Endodermal cell (in vitro differentiated cells): ENCODE data around the gene TMEM39A. TPM values are rescaled to one million over a fixed set of nuclear protein-coding genes. Genes with fewer than 3 reads are reported as not detected.

ENCODE experiments used
- DNase-seq: peaks from one replicate; pipeline ENCODE4 v3.0.0-alpha.2; 2017
- H3K27ac ChIP-seq: 2 replicates; pipeline ENCODE4 v1.5.1; 2013; ENCODE audit warnings: mild to moderate bottlenecking, low read depth, low read length, moderate library complexity
- H3K27me3 ChIP-seq: 2 replicates; pipeline ENCODE4 v1.6.1; 2013; ENCODE audit warnings: mild to moderate bottlenecking, low read length, moderate library complexity; ENCODE audit not compliant: insufficient read depth, control insufficient read depth, poor library complexity, severe bottlenecking
- H3K36me3 ChIP-seq: 2 replicates; pipeline ENCODE4 v1.7.0; 2013; ENCODE audit warnings: mild to moderate bottlenecking, low read length, moderate library complexity; ENCODE audit not compliant: control insufficient read depth, insufficient read depth
- H3K4me1 ChIP-seq: one replicate; pipeline ENCODE4 v1.7.0; 2013; ENCODE audit warnings: low read length; ENCODE audit not compliant: control insufficient read depth, insufficient read depth
- H3K4me3 ChIP-seq: 2 replicates; pipeline ENCODE4 v1.5.1; 2013; ENCODE audit warnings: mild to moderate bottlenecking, low read length, moderate library complexity
- H3K9ac ChIP-seq: 2 replicates; pipeline ENCODE4 v1.6.1; 2013; ENCODE audit warnings: mild to moderate bottlenecking, low read length, moderate library complexity; ENCODE audit not compliant: poor library complexity, severe bottlenecking; ENCODE audit errors: extremely low read depth
- H3K9me3 ChIP-seq: 2 replicates; pipeline ENCODE4 v1.6.1; 2013; ENCODE audit warnings: mild to moderate bottlenecking, low read length, moderate library complexity; ENCODE audit not compliant: control insufficient read depth
- H3K27ac Mint-ChIP-seq: 2 replicates; pipeline ENCODE4 v1.8.0; 2020; ENCODE audit warnings: mixed read lengths
- H3K27me3 Mint-ChIP-seq: 2 replicates; pipeline ENCODE4 v1.8.0; 2021; ENCODE audit warnings: mild to moderate bottlenecking, mixed read lengths; ENCODE audit not compliant: insufficient read depth
- H3K36me3 Mint-ChIP-seq: 2 replicates; pipeline ENCODE4 v1.8.0; 2020; ENCODE audit warnings: low read depth, mixed read lengths
- H3K4me1 Mint-ChIP-seq: 2 replicates; pipeline ENCODE4 v1.8.0; 2020; ENCODE audit warnings: mixed read lengths
- H3K4me3 Mint-ChIP-seq: 2 replicates; pipeline ENCODE4 v1.8.0; 2020; ENCODE audit warnings: mild to moderate bottlenecking, moderate library complexity, mixed read lengths
- H3K9me3 Mint-ChIP-seq: 2 replicates; pipeline ENCODE4 v1.8.0; 2020; ENCODE audit warnings: mild to moderate bottlenecking, mixed read lengths
- WGBS, 2 experiments: methylation state at CpG; one replicate each; pipeline versions ENCODE4 v1.1.5 to v1.1.7; 2013; ENCODE audit warnings: missing lambda C conversion rate in 2 of 2, mixed read lengths in 1 of 2; ENCODE audit not compliant: insufficient coverage in 1 of 2, insufficient read length in 1 of 2; 5-methylcytosine and 5-hydroxymethylcytosine counted together
- total RNA-seq, 2 donors: library from RNA; stranded (reverse); fragmentation: NEBNext Ultra II Directional in 1 of 2; extraction: Animal tissue kit (Norgen Biotek cat#: 25700) in 1 of 2; gene quantifications; 2 replicates in 1 of 2; 3 replicates in 1 of 2; pipeline ENCODE4 v1.2.1, GENCODE V29; 2021
- TF ChIP-seq, protein P1 (sequence below): fragments of 200-600 bp; sonication (generic); conservative IDR thresholded peaks from 2 replicates; pipeline ENCODE4 v1.5.0; 2021; ENCODE audit warnings: antibody characterized with exemption, mild to moderate bottlenecking

Gene TMEM39A
- total RNA-seq, 2 donors from 2014 or later: 62.3 to 81.8 TPM

- WGBS, 2 experiments: 76 to 90% methylated on average over 2 of the region's 2 CpGs
- H3K4me3 ChIP-seq: no peak overlapping the region
- H3K36me3 Mint-ChIP-seq: peaks cover 62% of the 10 kb centered on the region
- H3K4me1 ChIP-seq: no peaks in the 10 kb centered on the region
- no peak overlapping the region for H3K4me3 Mint-ChIP-seq
- no peaks in the 10 kb centered on the region for H3K4me1 Mint-ChIP-seq
- no peaks in the 10 kb centered on the region for H3K27me3 Mint-ChIP-seq
- no peaks in the 10 kb centered on the region for H3K9me3 Mint-ChIP-seq
- no peaks in the 10 kb centered on the region for H3K27me3 ChIP-seq
- no peak overlapping the region for H3K27ac Mint-ChIP-seq
- H3K9me3 ChIP-seq: no peaks in the 10 kb centered on the region
- no peak overlapping the region for H3K27ac ChIP-seq
- no peak overlapping the region for H3K9ac ChIP-seq
- peaks cover 56% of the 10 kb centered on the region for H3K36me3 ChIP-seq
- no peak for DNase-seq
- TF ChIP-seq, protein P1, sequence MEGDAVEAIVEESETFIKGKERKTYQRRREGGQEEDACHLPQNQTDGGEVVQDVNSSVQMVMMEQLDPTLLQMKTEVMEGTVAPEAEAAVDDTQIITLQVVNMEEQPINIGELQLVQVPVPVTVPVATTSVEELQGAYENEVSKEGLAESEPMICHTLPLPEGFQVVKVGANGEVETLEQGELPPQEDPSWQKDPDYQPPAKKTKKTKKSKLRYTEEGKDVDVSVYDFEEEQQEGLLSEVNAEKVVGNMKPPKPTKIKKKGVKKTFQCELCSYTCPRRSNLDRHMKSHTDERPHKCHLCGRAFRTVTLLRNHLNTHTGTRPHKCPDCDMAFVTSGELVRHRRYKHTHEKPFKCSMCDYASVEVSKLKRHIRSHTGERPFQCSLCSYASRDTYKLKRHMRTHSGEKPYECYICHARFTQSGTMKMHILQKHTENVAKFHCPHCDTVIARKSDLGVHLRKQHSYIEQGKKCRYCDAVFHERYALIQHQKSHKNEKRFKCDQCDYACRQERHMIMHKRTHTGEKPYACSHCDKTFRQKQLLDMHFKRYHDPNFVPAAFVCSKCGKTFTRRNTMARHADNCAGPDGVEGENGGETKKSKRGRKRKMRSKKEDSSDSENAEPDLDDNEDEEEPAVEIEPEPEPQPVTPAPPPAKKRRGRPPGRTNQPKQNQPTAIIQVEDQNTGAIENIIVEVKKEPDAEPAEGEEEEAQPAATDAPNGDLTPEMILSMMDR: no peak
Observed at GRCh38 chr3:119507404-119507803, 44.0 kb upstream of the TMEM39A start.

- Mint-ChIP-seq H3K27ac (no peak overlapping the region), H3K4me3 (no peak overlapping the region), H3K27me3 (no peaks in the 10 kb centered on the region), H3K36me3 (peaks cover 61% of the 10 kb centered on the region), H3K9me3 (no peaks in the 10 kb centered on the region), H3K4me1 (no peaks in the 10 kb centered on the region)
- no peak for DNase-seq
- no peak overlapping the region for H3K27ac ChIP-seq
- WGBS, 2 experiments: 93 to 95% methylated on average over 3 to 4 of the region's 4 CpGs
- no peak overlapping the region for H3K4me3 ChIP-seq
- TF ChIP-seq, protein P1: no peak
- no peaks in the 10 kb centered on the region for H3K9me3 ChIP-seq
- no peak overlapping the region for H3K9ac ChIP-seq
- H3K4me1 ChIP-seq: no peaks in the 10 kb centered on the region
- no peaks in the 10 kb centered on the region for H3K27me3 ChIP-seq
- peaks cover 59% of the 10 kb centered on the region for H3K36me3 ChIP-seq
Observed at GRCh38 chr3:119506631-119507030, 43.2 kb upstream of the TMEM39A start.

GRCh38 chr3:119500901-119501300, 37.5 kb upstream of the TMEM39A start:
- 88 to 100% methylated on average over 1 to 2 of the region's 2 CpGs for WGBS, 2 experiments
- no peak for DNase-seq
- peak overlapping the region; percentile 28 for H3K27ac Mint-ChIP-seq
- Histone ChIP-seq H3K4me1 (no peaks in the 10 kb centered on the region), H3K4me3 (peak overlapping the region; percentile 99), H3K9ac (no peak overlapping the region), H3K27ac (no peak overlapping the region), H3K9me3 (no peaks in the 10 kb centered on the region), H3K27me3 (no peaks in the 10 kb centered on the region), H3K36me3 (peaks cover 24% of the 10 kb centered on the region)
- TF ChIP-seq, protein P1: no peak
- peaks cover 24% of the 10 kb centered on the region for H3K36me3 Mint-ChIP-seq
- H3K9me3 Mint-ChIP-seq: no peaks in the 10 kb centered on the region
- no peak overlapping the region for H3K4me3 Mint-ChIP-seq
- no peaks in the 10 kb centered on the region for H3K27me3 Mint-ChIP-seq
- peaks cover 16% of the 10 kb centered on the region for H3K4me1 Mint-ChIP-seq
